ENCODE results near the gene ZNF467.

Gene ZNF467

GRCh38 chr7:149723795-149724495 is 49.4 kb downstream of the ZNF467 start:
- DNase-seq: no peak

GRCh38 chr7:149723082-149723767 is 50.2 kb downstream of the ZNF467 start:
- DNase-seq: no peak

GRCh38 chr7:149722356-149722957 is 50.9 kb downstream of the ZNF467 start:
- DNase-seq: no peak

- DNase-seq: peak; percentile 16
Measured at GRCh38 chr7:149721084-149721601, 52.2 kb downstream of the ZNF467 start.

- no peak for DNase-seq
Measured at GRCh38 chr7:149720372-149721083, 52.9 kb downstream of the ZNF467 start.

- no peak for DNase-seq
Measured at GRCh38 chr7:149719912-149720335, 53.5 kb downstream of the ZNF467 start.

GRCh38 chr7:149719050-149719899 is 54.1 kb downstream of the ZNF467 start:
- no peak for DNase-seq

- no peak for DNase-seq
Measured at GRCh38 chr7:149718730-149719049, 54.7 kb downstream of the ZNF467 start.

GRCh38 chr7:149717481-149717880 is 55.9 kb downstream of the ZNF467 start:
- DNase-seq: no peak

GRCh38 chr7:149716932-149717307 is 56.5 kb downstream of the ZNF467 start:
- no peak for DNase-seq

GRCh38 chr7:149716007-149716931 is 57.1 kb downstream of the ZNF467 start:
- no peak for DNase-seq

- DNase-seq: peak; percentile 21
Measured at GRCh38 chr7:149715476-149715875, 57.9 kb downstream of the ZNF467 start.

GRCh38 chr7:149714910-149715471 is 58.4 kb downstream of the ZNF467 start:
- DNase-seq: no peak

Data from femur (tissue), 1 donor.